ENCODE results near the gene SHANK2.

DNA sequence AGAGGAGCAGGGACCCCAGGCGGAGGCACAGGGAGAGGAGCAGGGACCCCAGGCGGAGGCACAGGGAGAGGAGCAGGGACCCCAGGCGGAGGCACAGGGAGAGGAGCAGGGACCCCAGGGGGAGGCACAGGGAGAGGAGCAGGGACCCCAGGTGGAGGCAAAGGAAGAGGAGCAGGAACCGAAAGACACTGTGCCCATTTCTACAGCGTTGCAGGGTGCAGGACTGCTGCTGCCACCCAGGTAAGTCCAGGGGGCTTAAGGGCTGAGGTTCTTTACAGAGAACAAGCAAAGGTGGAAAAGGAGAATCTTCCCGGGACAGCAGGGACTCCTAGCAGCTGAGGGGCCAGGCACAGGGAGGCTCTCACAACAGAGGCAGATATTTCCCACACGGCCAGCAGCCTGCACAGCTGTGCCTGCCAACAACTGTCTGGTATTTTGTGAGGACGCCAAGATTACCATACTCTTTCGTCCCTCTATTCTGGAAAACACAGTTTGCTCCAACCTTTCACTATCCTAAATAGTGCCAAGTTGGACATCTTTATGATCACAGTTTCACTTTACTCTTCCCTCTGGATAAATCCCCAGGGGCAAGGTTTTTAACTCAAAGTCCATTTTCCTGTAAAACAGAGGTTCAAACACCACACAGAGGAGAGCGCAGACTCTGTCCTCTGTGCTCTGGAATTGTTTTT, 39.4 kb downstream of the SHANK2 start:
- TF ChIP-seq, protein P1, sequence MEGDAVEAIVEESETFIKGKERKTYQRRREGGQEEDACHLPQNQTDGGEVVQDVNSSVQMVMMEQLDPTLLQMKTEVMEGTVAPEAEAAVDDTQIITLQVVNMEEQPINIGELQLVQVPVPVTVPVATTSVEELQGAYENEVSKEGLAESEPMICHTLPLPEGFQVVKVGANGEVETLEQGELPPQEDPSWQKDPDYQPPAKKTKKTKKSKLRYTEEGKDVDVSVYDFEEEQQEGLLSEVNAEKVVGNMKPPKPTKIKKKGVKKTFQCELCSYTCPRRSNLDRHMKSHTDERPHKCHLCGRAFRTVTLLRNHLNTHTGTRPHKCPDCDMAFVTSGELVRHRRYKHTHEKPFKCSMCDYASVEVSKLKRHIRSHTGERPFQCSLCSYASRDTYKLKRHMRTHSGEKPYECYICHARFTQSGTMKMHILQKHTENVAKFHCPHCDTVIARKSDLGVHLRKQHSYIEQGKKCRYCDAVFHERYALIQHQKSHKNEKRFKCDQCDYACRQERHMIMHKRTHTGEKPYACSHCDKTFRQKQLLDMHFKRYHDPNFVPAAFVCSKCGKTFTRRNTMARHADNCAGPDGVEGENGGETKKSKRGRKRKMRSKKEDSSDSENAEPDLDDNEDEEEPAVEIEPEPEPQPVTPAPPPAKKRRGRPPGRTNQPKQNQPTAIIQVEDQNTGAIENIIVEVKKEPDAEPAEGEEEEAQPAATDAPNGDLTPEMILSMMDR (IDR thresholded peaks at IDR 0.05) = no peak
- no peak for TF ChIP-seq POLR2A (IDR thresholded peaks at IDR 0.05)
